GM21381 (cell line): ENCODE results near the gene PLN.
A peak's percentile ranks its signal among the peaks of the same experiment; 100 is the strongest.

Source experiments
- ATAC-seq: cut with Tn5 transposase; IDR thresholded peaks from one replicate; pipeline ENCODE4 v1.9.1; 2021; ENCODE audit warnings: mild to moderate bottlenecking, moderate library complexity; ENCODE audit not compliant: unreplicated experiment

Gene PLN

DNA sequence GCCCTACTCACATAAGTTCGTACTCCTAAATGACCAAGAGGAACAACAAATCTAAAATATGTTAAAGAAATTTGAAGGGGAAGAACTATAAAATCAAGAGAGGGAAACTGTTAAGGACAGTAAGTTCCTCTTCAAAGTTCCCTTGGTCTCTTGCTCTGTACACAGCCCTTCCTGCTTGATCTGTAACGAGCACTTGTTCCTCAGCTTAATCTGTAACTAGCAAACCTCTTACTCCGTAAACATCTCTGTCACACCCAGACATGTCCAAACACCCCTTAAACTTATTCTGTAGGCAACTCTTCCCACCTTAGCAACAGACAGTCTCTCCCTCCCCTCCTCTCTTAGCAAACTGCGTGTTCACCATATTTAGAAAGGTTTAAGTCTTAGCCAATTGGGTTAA, 29.9 kb downstream of the PLN start:
- ATAC-seq, result no peak

DNA sequence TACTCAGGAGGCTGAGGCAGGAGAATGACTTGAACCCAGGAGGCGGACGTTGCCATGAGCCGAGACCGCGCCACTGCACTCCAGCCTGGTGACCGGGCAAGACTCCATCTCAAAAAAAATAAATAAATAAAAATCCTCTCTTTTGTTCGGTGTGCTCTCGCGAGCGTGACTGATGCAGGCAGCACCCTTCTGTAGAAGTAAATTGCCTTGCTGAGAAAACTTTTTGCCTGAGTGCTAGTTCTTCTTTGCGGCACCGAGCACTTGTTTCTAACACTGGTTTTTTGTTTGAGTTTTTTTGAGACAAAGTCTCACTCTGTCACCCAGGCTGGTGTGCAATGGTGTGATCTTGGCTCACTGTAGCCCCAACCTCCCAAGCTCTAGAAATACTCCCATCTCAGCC, 30.5 kb downstream of the PLN start:
- no peak for ATAC-seq

DNA sequence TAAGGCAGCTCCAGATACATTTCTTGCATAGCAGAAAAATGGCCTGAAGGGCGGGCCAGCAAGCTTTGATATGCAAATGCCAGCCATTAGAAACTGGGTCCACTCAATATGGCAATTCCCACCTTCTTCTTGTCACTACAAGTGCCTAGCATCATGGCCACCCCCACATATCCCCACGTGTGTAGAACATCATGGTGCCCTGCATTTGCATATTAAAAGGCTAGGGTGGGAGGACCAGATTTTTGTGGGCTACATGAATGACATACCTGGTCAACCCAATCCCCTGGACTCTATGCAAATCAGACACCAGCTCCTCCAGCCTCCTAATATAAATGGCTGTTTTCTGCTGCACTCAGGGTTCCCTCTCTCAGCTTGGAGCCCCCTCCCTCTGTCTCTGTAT, 31.7 kb downstream of the PLN start:
- ATAC-seq, result no peak

DNA sequence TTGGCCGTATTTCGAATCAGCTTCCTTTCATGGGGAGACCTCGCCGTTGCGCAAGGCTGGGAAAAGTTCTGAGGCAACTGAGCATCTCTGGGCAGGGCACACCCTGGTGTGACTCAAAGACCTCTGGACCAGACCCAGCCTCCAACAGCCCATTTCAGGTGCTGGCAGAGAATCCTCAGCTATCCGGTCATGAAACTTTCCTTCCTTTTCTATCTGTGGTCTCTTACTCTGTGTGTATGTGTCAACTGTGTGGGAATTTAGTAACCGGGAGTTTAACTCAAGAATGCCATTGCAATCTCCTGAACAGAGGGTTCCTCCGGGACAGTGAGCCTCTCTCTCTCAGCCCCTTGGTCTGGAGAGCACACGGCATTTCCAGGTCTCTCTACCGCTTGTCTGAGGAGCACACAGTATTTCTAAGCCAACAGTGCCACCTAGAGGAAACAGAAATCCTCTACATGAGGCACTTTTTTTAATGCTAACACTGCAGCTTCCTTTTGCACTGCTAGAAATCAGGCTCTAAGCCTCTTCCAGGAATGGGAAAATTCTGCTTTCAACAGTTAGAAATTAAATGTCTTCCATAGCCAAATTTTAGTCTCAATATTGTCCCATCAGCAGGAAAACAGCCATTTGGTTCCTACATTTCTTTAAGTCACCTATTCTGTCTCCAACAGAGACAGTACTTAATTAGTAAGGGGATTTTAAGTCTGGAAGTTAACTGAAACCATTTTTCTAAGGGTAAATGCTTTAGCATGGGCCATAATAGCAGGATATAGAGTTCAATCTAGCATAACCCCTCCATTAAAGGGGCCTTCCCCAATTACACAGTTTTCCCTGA, 32.7 kb downstream of the PLN start:
- no peak for ATAC-seq

DNA sequence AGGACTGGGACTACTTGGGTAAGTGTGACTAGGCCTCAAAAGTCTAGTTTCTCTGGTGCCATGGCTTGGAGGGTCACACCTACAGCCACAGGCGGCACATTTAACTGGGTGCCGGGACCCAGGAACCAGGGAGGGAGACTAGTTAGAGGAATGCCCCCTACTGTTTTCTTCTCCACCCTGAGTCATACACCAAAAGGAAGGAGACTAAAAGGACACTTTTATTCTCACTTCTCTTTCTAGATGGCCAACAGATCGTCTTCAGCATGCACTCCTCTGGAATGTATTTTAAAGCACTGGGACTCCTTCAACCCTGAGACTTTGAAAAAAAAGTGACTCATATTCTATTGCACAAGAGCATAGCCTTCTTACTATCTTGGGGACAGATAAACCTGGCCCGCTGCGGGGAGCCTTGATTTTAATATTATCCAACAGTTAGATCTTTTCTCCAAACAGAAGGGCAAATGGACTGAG, 33.4 kb downstream of the PLN start:
- no peak for ATAC-seq

DNA sequence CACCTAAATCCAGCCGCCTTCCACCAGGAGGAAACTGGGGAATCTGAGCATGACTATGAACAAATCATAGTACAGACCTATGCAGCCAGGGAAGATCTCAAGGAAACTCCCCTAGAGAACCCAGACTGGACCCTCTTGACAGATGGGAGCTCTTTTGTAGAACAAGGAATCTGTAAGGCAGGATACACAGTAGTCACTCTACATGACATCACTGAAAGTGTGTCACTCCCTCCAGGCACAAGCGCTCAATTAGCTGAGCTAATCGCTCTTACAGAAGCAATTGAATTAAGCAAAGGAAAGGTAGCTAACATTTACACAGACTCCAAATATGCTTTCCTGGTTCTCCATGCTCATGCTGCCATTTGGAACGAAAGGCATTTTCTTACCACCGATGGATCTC, 36.8 kb downstream of the PLN start:
- no peak for ATAC-seq

DNA sequence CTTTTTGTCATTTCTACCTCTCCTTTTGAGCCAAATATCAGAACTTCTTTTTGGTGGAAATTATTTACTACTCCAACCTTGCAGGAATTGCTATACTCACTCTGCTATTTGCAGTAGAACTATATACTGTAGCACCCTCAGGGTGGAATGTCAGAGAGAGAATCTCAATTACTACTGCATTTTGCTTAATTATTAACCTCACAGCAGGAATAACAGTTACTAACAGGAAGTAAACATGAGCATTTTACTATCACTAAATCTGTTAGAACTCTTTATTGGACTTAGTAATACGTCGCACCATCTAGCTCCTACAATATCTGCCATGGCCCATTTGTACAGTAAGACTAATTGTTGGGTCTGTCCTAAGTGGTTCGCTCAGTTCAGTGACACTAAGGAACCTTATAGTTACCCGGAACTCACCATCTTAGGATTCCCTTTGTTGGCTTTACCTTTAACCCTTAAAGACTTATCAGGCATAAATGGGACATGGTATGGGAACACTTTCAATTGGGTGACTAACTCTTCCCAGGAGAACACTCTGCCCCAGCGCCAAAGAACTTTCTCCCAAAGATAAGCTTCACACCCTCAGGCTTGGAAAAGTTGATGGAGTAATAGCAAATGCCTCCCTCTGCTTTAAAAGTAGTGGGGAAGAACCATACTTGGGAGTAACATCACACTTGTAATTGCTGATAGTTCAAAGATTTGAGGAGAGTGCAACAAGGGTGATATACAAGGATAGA, 38.8 kb downstream of the PLN start:
- ATAC-seq, result no peak

DNA sequence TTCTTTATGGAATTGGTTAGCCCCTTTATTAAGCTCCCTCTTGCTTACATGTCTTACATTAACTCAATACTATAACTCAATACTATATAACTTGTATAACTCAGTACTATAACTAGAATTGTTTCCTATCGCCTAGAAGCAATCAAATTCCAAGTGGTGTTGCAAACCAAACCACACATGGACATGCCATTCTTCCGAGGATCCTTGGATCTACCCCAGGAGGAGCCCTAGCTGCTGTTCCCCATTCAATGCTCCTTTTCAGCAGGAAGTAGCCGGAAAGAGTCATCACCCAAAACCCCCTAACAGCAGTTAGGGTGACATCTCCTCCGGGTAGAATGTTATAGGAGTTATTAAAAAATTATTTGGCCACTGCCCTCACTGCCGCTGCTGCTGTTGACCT, 40.5 kb downstream of the PLN start:
- ATAC-seq, result no peak

DNA sequence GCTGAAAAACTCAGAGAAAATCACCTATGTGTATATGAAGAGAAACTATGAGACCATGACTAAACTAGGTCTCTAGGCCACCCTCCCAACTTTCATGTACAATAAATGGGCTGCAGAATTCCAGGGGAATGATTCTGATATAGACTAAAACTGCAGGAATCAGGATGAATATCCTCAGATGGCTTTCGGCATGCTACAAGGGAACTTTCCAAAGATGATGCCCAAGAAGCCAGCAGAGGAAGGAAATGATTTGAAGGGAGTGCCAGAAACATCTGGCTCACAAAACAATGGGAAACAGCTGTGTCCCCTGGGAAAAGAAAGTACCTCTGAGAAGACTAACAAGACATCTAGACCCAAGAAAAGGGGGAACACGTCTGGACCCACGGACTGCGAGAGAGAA, 41.1 kb downstream of the PLN start:
- no peak for ATAC-seq

DNA sequence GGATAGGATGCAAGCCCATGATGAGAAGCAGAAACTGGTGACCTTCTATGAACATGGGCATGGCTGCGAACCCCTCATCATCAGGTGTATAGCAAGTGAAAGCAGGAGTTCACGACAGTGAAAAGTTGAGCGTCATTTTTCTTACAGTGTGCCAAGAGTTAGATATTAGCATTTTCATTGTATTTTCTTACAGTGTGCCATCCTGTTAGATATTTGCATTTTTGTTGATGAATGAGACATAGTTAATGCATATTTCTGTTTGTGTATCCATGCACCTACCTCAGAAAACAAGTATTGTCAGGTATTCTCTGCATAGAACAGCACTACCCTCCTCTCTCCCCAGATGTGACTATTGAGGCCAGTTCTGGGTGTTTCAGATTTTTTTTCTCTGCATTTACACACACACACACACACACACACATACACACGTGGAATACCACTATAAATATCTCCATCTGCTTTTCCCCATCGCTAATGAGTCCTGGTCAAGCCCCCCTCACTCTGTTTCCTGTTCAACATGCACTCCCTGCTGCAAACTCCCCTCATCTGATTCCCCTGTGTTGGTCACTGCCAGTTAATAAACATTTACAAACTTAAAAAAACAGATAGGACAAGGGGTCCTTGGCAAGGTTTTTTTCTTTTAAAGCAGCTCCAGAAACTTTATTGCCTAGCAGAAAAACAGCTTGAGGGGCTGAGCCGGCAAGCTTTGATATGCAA, 41.7 kb downstream of the PLN start:
- ATAC-seq, result no peak

DNA sequence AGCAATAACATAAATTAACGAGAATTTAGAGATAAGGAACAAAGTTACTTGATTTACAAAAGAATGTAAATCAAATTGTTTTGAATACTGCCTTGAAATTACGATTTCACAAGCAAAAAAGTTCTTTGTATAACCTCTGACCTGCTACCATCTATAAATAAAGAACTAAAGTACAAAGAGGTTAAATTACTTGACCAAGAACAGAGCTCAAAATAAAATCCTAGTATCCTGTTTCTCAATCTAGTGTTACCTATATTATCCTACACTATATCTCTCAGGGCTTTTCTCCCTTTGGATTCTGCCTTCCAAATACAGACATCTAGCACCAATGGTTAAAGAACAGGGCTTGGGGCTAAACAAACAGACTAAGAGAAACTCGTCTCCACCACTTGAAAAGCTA, 43.8 kb downstream of the PLN start:
- no peak for ATAC-seq

DNA sequence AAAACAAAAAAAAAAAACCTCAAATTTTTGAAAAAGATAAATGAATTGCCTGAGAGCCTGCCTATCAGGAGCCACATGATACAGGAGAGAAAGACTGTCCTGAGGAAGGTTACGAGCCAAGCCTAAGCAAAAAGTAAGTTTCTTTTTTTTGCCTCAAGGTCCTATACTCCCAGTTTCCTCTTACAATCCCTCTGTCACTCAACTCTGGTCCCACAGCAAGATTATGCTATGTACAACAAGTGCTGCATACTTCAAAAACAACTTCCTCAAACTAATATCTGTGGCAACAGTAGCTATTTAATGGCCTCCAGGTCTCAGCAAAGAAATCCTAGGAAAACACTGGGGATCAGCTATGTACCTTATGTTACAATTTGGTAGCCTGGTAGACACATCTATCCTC, 46.8 kb downstream of the PLN start:
- no peak for ATAC-seq

DNA sequence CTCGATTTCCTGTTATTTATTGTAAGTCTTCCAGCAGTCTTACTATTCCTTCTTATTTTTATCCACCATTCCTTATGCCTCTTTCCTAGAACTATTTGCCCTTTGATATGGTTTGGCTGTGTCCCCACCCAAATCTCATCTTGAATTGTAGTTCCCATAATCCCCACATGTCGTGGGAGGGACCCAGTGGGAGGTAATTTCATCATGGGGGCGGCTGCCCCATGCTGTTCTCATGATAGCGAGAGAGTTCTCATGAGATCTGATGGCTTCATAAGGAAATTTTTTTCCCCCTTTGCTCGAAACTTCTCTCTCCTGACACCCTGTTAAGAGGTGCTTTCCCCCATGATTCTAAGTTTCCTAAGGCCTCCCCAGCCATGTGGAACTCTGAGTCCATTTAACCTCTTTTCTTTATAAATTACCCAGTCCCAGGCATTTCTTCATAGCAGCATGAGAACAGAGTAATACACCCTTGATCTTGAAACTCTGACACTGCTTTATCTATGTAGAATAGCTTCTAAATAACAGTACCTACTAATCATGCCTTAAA, 48.8 kb downstream of the PLN start:
- no peak for ATAC-seq

DNA sequence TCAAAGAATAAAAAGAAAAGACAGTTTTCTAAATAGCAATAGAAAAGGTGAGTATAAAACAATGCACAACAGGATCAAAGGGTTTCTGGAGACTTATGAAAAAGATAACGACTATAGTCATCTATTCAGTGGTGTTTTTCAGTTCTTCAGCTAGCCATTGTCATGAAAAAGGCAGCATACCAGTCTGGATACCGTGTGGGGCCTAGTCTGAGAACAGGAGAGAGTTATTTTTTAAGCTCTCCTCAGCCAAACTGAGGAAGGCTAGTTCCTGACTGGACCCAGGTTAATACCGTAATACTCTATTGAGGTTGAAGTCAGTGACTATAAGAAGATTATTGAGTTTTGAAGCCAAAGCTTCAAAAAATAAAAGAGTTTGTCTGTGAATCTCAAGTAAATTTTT, 49.5 kb downstream of the PLN start:
- no peak for ATAC-seq

DNA sequence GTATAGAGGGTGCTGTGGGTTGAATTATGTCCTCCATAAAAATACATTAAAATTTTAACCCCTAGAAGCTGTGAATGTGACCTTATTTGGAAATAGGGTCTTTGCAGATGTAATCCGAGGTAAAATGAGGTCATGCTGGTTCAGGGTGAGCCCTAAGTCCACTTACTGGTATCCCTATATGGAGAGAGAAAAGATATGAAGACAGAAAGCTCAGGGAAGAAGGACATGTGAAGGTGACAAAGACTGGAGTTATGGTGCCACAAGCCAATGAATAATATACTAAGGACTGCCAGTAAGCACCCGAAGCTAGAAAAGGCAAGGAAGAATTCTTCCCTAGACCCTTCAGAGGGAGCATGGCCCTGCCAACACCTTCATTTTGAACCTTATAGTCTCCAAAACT, 50.2 kb downstream of the PLN start:
- ATAC-seq, result no peak

DNA sequence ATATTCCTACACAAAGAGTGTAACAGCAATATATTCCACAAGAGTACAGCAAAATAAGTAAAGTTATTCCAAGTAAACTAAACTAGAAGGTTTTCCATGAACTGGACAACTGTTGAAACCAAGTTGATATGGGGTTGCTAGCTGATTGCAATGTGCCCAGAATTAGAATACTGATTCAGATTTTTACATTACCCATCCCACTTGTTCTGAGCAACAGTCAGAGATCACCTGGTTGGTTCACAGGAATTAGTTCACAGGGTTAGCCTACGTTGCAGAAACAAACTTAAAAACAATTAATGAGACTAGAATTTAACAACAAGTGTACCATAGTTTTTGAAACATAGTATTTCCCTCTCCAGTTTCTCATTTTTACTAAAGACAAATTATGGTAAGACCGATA, 54.2 kb downstream of the PLN start:
- ATAC-seq, result no peak

DNA sequence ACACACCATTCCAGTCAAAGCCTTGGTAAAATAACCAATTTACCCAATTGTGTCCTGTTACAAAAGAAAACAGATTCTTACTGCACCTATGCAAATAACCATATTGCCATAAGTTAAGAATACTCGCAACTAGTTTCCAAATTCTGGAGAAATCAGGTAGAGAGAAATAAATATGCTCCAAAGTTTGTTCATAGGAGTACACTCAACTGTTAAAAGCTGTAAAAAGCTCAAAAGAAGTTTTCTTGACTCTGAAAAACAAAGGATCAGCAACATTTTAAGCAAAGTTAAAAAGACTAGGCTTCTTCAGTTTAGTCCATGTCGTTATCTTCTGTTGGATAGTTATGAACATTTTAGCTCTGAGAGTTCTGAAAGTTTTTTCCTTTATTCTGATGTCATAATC, 55.3 kb downstream of the PLN start:
- ATAC-seq, result no peak

DNA sequence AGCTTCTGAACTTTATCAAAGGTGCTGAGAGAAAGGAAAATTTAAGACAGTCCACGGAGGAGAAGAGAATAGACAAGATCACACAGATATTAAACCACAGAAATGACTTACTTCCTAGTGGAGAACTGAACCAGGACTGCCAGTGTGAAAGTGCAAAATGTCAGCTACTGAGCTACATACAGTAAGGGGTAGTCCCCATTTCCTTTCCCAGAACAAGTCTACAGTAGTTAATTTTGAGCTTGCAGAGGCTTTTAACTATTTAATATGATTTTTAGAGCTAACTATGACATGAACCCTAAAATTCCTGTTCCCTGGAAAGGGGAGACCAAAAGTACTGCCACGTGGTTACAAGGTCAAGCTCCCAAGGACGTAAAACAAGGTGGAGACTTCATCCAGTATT, 58.2 kb downstream of the PLN start:
- peak; percentile 55 for ATAC-seq

DNA sequence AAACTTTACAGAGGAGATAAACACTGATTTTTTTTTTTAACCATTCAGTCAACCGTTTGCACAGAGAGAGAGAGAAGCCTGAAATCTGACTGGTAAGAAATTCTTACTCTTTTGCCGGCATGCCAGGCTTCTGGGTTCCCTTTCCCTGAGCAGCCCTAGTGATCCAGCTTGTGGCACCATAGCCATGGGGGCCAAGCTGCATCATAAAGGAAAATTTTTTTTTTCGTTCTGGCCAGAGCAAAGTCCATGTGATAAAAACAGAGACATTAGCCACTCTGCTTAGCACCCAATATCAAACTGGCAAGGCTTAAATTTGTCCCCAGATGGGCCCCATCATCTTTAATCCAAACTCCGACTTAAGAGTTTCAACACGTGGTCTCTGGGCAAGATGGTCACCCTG, 58.8 kb downstream of the PLN start:
- ATAC-seq, result no peak
